Parathyroid adenoma (tissue), 2 donors: ENCODE results near the gene FRAS1.

Source experiments
- H2AFZ ChIP-seq: fragments of 300-600 bp; sonication (generic); one replicate; pipeline ENCODE4 v1.7.0; 2017; ENCODE audit warnings: antibody characterized with exemption, mild to moderate bottlenecking
- H3K27ac ChIP-seq: fragments of 300-600 bp; sonication (generic); one replicate; pipeline ENCODE4 v1.7.0; 2017
- H3K27me3 ChIP-seq: fragments of 300-600 bp; sonication (generic); one replicate; pipeline ENCODE4 v1.7.0; 2017; ENCODE audit warnings: low read length; ENCODE audit not compliant: control insufficient read depth, insufficient read depth
- H3K36me3 ChIP-seq: fragments of 300-600 bp; sonication (generic); one replicate; pipeline ENCODE4 v1.7.0; 2017; ENCODE audit warnings: low read length; ENCODE audit not compliant: control insufficient read depth, insufficient read depth
- H3K4me1 ChIP-seq: fragments of 300-600 bp; sonication (generic); one replicate; pipeline ENCODE4 v1.7.0; 2017; ENCODE audit warnings: control low read depth
- H3K4me2 ChIP-seq: fragments of 300-600 bp; sonication (generic); one replicate; pipeline ENCODE4 v1.7.0; 2017; ENCODE audit warnings: low read length
- H3K4me3 ChIP-seq: fragments of 300-600 bp; sonication (generic); one replicate; pipeline ENCODE4 v1.7.0; 2017; ENCODE audit warnings: low read depth, low read length
- H3K79me2 ChIP-seq: fragments of 300-600 bp; sonication (generic); one replicate; pipeline ENCODE4 v1.7.0; 2017; ENCODE audit warnings: control low read depth
- H3K9ac ChIP-seq: fragments of 300-600 bp; sonication (generic); one replicate; pipeline ENCODE4 v1.7.0; 2017; ENCODE audit warnings: mild to moderate bottlenecking
- H3K9me3 ChIP-seq: fragments of 300-600 bp; sonication (generic); one replicate; pipeline ENCODE4 v1.7.0; 2017; ENCODE audit warnings: low read length; ENCODE audit not compliant: control insufficient read depth
- TF ChIP-seq, protein P1 (sequence below): fragments of 300-600 bp; sonication (generic); IDR thresholded peaks from one replicate; pipeline ENCODE4 v1.7.0; 2017; ENCODE audit warnings: antibody characterized with exemption, mild to moderate bottlenecking
- donor health status: primary hyperparathyroidism.

Gene FRAS1

GRCh38 chr4:78525559-78525958 lies 468.4 kb downstream of the FRAS1 start:
- no peak overlapping the region for H3K4me2 ChIP-seq
- H3K27ac ChIP-seq: no peak overlapping the region
- no peaks in the 10 kb centered on the region for H3K9me3 ChIP-seq
- no peak overlapping the region for H3K4me3 ChIP-seq
- H3K36me3 ChIP-seq: no peaks in the 10 kb centered on the region
- no peak overlapping the region for H3K9ac ChIP-seq
- H3K27me3 ChIP-seq: no peaks in the 10 kb centered on the region
- H2AFZ ChIP-seq: no peak overlapping the region
- TF ChIP-seq, protein P1, sequence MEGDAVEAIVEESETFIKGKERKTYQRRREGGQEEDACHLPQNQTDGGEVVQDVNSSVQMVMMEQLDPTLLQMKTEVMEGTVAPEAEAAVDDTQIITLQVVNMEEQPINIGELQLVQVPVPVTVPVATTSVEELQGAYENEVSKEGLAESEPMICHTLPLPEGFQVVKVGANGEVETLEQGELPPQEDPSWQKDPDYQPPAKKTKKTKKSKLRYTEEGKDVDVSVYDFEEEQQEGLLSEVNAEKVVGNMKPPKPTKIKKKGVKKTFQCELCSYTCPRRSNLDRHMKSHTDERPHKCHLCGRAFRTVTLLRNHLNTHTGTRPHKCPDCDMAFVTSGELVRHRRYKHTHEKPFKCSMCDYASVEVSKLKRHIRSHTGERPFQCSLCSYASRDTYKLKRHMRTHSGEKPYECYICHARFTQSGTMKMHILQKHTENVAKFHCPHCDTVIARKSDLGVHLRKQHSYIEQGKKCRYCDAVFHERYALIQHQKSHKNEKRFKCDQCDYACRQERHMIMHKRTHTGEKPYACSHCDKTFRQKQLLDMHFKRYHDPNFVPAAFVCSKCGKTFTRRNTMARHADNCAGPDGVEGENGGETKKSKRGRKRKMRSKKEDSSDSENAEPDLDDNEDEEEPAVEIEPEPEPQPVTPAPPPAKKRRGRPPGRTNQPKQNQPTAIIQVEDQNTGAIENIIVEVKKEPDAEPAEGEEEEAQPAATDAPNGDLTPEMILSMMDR: no peak
- no peaks in the 10 kb centered on the region for H3K4me1 ChIP-seq
- no peaks in the 10 kb centered on the region for H3K79me2 ChIP-seq

GRCh38 chr4:78527103-78527502 lies 470.0 kb downstream of the FRAS1 start:
- Histone ChIP-seq H3K79me2 (no peaks in the 10 kb centered on the region), H3K9ac (no peak overlapping the region), H3K27me3 (no peaks in the 10 kb centered on the region), H3K4me3 (no peak overlapping the region), H3K4me2 (no peak overlapping the region), H3K27ac (no peak overlapping the region), H3K4me1 (no peaks in the 10 kb centered on the region), H3K36me3 (no peaks in the 10 kb centered on the region), H2AFZ (no peak overlapping the region), H3K9me3 (no peaks in the 10 kb centered on the region)
- TF ChIP-seq, protein P1: no peak

- H3K27ac ChIP-seq: no peak overlapping the region
Measured at GRCh38 chr4:78527555-78527954, 470.4 kb downstream of the FRAS1 start.

GRCh38 chr4:78528327-78528726 lies 471.2 kb downstream of the FRAS1 start:
- Histone ChIP-seq H3K9ac (no peak overlapping the region), H3K9me3 (no peaks in the 10 kb centered on the region), H3K4me2 (no peak overlapping the region), H3K27ac (no peak overlapping the region), H3K36me3 (no peaks in the 10 kb centered on the region), H2AFZ (no peak overlapping the region), H3K27me3 (no peaks in the 10 kb centered on the region), H3K79me2 (no peaks in the 10 kb centered on the region), H3K4me1 (no peaks in the 10 kb centered on the region), H3K4me3 (no peak overlapping the region)
- TF ChIP-seq, protein P1: no peak

More at GRCh38 chr4:78527555-78527954, 470.4 kb downstream of the FRAS1 start:
- TF ChIP-seq, protein P1: no peak
- no peak overlapping the region for H3K9ac ChIP-seq
- no peaks in the 10 kb centered on the region for H3K4me1 ChIP-seq
- H3K27me3 ChIP-seq: no peaks in the 10 kb centered on the region
- no peaks in the 10 kb centered on the region for H3K79me2 ChIP-seq
- H3K9me3 ChIP-seq: no peaks in the 10 kb centered on the region
- no peak overlapping the region for H3K4me2 ChIP-seq
- no peak overlapping the region for H2AFZ ChIP-seq
- no peaks in the 10 kb centered on the region for H3K36me3 ChIP-seq
- H3K4me3 ChIP-seq: no peak overlapping the region

DNA sequence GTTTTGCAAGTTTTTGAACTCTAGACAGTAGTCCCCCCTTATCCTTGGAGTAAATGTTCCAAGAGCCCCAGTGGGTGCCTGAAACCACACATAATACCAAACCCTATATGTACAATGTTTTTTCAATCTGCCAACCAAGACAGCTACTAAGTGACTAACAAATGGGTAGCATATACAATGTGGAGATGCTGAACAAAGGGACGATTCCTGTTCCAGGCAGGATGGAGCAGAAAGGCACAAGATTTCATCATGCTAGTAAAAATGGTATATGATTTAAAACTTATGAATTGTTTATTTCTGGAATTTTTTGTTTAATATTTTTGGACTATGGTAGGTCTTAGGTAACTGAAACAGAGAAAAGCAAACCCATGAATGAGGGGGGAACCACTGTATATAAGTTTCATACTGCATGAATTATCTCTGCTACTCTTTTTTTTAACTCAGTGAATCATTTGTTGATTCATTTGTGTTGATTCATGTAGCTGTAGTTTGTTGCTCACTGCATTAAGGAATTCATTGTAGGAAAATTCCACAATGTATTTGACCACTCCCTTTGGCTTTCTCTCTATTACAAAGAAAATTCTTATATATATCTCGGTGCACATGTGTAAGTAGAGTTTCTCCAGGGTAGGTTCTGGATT lies 472.6 kb downstream of the FRAS1 start:
- Histone ChIP-seq H3K4me1 (no peaks in the 10 kb centered on the region), H3K27ac (no peak overlapping the region), H3K9me3 (no peaks in the 10 kb centered on the region), H3K4me2 (no peak overlapping the region), H3K27me3 (no peaks in the 10 kb centered on the region), H3K9ac (no peak overlapping the region), H3K79me2 (no peaks in the 10 kb centered on the region), H3K36me3 (no peaks in the 10 kb centered on the region), H2AFZ (no peak overlapping the region), H3K4me3 (no peak overlapping the region)
- TF ChIP-seq, protein P1: no peak
